NCI-H2107 treated with DMSO at 0.1 percent for 48 hours (cell line): Measurements from ENCODE around the gene UMODL1.
A peak's percentile ranks its signal among the peaks of the same experiment; 100 is the strongest.

Experiments used
- DNase-seq: peaks from one replicate; lab custom pipeline; 2025; ENCODE audit not compliant: unreplicated experiment; lab: John Stamatoyannopoulos, UW

The UMODL1 gene, protein sequence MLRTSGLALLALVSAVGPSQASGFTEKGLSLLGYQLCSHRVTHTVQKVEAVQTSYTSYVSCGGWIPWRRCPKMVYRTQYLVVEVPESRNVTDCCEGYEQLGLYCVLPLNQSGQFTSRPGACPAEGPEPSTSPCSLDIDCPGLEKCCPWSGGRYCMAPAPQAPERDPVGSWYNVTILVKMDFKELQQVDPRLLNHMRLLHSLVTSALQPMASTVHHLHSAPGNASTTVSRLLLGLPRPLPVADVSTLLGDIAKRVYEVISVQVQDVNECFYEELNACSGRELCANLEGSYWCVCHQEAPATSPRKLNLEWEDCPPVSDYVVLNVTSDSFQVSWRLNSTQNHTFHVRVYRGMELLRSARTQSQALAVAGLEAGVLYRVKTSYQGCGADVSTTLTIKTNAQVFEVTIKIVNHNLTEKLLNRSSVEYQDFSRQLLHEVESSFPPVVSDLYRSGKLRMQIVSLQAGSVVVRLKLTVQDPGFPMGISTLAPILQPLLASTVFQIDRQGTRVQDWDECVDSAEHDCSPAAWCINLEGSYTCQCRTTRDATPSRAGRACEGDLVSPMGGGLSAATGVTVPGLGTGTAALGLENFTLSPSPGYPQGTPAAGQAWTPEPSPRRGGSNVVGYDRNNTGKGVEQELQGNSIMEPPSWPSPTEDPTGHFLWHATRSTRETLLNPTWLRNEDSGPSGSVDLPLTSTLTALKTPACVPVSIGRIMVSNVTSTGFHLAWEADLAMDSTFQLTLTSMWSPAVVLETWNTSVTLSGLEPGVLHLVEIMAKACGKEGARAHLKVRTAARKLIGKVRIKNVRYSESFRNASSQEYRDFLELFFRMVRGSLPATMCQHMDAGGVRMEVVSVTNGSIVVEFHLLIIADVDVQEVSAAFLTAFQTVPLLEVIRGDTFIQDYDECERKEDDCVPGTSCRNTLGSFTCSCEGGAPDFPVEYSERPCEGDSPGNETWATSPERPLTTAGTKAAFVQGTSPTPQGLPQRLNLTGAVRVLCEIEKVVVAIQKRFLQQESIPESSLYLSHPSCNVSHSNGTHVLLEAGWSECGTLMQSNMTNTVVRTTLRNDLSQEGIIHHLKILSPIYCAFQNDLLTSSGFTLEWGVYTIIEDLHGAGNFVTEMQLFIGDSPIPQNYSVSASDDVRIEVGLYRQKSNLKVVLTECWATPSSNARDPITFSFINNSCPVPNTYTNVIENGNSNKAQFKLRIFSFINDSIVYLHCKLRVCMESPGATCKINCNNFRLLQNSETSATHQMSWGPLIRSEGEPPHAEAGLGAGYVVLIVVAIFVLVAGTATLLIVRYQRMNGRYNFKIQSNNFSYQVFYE

GRCh38 chr21:42071146-42071737, at the start of gene UMODL1:
UMODL1 (plus strand) TSS chr21:42071317; CDS start chr21:42071317, 0 bp downstream.
- DNase-seq = no peak

- DNase-seq = peak; percentile 64
Observed at GRCh38 chr21:42021371-42022090, 49.6 kb upstream of the UMODL1 start.

DNA sequence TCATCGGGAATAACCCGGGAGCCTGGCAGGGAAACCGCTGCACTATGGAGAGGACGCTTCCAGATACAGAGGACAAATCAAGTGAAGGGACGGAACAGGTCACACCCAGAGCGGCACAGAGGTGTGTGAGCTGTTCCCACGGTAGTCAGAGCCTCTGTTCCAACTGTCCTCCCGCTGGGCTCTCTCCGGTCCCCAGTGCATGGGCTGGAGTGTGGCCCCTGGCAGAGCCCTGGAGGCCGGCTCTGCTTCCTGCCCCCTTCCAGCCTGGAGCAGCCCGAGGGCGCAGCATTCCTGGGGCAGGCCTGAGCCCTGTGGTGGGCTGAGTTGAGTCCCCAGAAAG, 49.1 kb upstream of the UMODL1 start:
- no peak for DNase-seq

DNA sequence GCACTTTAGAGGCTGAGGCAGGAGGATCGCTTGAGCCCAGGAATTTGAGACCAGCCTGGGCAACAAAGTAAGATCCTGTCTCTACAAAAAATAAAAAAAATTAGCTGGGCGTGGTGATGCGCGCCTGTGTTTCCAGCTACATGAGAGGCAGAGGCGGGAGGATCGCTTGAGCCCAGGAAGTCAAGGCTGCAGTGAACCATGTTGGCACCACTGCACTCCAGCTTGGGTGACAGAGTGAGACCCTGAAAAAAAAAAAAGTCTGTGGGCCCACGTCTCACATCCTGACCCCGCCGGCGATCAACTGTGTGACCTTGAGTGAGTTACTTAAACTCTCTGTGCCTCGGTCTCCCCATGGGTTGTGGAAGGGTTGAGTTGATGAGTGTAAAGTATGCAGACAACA, 48.2 kb upstream of the UMODL1 start:
- DNase-seq = no peak

DNA sequence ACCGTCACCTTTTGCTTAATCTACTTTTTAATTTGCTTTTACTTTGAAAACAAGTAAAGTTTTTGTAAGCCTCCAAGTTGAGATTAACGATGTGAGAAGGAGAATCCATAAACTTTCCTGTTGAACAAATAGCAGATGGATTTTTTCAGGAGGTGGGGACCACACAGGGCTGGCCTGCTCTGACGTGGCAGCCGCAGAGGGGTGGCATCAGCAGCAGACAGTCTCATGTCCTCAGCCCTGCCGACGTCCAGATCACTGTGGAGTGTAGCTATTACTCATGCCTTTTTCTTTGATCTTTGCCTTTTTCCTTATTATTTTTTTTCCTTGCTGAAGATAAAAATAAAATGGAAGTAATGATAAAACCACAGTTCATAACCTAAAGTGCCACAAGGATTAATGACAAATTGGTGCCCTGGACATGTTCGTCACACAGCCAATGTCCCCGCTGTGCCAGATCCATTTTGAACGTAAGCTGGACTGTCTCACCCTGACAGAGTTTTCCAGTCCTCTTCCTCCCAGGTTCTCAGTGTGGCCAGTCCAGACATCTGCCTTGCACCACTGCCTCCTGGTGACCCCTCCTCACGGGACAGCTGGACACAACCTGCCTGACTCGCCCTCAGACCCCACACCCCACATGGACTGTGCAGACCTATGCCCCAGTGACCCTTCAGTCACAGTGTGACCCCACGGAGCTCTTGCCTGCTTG, 45.6 kb upstream of the UMODL1 start:
- DNase-seq = no peak

DNA sequence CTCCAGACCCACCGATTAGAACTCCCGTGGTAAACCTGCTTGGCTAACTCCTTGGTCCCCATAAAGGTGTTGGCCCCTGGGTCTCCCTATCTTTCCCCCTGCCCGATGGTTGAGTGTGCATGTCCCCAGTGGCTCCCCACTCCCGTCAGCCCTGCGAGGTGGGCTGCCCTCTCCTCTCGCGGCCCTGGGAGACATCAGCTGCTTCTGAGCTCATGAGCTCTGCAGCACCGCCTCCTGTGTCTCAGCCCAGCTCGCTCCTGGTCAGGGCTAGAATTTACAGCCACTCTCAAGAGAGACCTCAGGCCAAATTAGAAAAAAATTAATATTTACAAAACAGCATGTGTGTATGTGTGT, 45.1 kb upstream of the UMODL1 start:
- DNase-seq = no peak

DNA sequence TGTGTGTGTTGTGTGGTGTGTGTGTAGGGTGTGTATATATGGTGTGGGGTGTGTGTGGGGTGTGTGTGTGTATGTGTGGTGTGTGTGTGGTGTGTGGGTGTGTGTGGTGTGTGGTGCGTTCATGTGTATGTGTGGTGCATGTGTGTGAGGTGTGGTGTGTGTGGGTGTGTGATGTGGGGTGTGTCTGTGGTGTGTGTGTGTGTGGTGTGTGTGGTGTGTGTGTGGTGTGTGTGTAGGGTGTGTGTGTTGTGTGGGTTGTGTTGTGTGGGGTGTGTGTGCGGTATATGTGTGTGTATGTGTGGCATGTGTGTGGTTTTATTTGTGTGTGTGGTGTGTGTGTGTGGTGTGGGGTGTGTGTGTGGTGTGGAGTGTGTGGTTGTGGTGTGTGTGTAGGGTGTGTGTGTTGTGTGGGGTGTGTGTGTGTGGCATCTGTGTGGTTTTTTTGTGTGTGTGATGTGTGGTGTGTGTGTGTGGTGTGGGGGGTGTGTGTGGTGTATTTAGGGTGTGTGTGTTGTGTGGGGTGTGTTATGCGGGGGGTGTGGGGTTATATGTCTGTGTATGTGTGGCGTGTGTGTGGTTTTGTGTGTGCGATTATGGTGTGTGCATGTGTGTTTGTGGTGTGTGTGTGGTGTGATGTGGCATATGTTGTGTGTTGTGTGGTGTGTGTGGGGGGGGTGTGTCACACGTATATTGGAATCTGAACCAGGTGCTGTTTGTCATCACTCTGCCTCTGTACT, 43.9 kb upstream of the UMODL1 start:
- DNase-seq = no peak

GRCh38 chr21:42027822-42028765, 43.0 kb upstream of the UMODL1 start:
- DNase-seq = no peak

- DNase-seq = no peak
Observed at GRCh38 chr21:42028766-42029425, 42.2 kb upstream of the UMODL1 start.

DNA sequence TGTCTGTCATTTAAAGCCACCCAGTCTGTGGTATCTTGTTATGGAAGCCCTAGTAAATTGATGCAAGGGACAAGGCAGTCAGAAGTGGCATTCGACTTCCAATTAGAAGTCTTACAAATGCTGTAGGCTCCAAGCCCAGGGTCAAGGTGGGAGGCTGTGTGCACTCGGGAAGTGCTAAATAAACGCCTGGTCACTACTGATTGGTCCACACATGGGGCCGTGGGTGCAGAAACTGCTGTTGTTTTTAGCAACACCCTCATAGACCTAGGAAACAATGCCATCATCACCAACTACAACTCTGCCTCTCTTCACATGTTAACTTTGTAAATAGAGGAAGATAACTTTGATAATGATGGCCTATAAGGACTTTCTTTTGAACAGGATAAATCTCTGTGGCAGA, 40.8 kb upstream of the UMODL1 start:
- DNase-seq = no peak

GRCh38 chr21:42031241-42031640, 39.9 kb upstream of the UMODL1 start:
- no peak for DNase-seq

- peak; percentile 69 for DNase-seq
Observed at GRCh38 chr21:42031816-42032215, 39.3 kb upstream of the UMODL1 start.

DNA sequence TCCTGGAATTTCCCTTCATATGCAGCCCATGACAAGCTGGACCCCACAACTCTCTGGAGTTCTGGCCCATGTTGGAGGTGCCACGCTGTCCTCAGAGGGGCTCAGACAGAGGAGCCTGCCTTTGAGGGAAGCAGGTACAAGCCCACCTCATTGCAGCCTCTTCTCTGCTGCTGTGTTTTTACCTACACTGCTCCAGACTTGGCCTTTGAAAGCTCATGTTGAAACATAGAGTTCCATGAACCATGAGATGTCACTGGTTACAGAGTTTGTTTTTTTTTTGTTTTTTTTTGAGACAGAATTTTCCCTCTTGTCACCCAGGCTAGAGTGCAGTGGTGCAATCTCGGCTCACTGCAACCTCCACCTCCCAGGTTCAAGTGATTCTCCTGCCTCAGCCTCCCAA, 38.9 kb upstream of the UMODL1 start:
- DNase-seq = no peak

- DNase-seq = no peak
Observed at GRCh38 chr21:42032968-42033367, 38.1 kb upstream of the UMODL1 start.

GRCh38 chr21:42036313-42036712, 34.8 kb upstream of the UMODL1 start:
- DNase-seq = no peak

DNA sequence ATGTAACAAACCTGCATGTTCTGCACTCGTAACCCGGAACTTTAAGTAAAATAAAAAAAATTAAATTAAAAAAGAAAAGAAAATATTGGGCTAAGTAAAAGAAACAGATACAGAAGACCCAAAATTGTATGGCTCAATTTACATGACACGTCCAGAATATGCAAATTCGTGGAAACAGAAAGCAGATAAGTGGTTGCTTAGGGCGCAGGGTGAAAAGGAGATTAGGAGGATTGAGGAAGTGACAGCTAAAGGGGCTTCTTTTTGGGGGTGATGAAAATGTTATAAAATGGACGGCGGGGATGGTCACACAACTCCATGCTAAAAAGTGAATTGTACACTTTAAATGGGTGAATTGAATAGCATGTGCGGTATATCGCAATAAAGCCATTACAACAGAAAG, 33.6 kb upstream of the UMODL1 start:
- no peak for DNase-seq

GRCh38 chr21:42037943-42038342, 33.2 kb upstream of the UMODL1 start:
- DNase-seq = no peak
